Cerebellar cortex (tissue), 1 donor: Measurements from ENCODE around the gene CD177.
"Not testable (repeated sequence)": the region's sequence is repeated elsewhere in the genome, so short reads cannot be mapped to it uniquely, and the experiment has no call there.

Experiments
- DNase-seq: peaks from one replicate; pipeline ENCODE4 v3.0.0-alpha.2; 2015; ENCODE audit warnings: low spot score

The CD177 gene

GRCh38 chr19:43332058-43332922, 21.2 kb upstream of the CD177 start:
- no peak for DNase-seq

- DNase-seq: not testable (repeated sequence)
Observed at GRCh38 chr19:43336508-43336907, 17.0 kb upstream of the CD177 start.

GRCh38 chr19:43337737-43338136, 15.7 kb upstream of the CD177 start:
- DNase-seq: no peak

GRCh38 chr19:43338530-43338929, 15.0 kb upstream of the CD177 start:
- no peak for DNase-seq

- not testable (repeated sequence) for DNase-seq
Observed at GRCh38 chr19:43339243-43339930, 14.1 kb upstream of the CD177 start.

GRCh38 chr19:43340101-43340500, 13.4 kb upstream of the CD177 start:
- DNase-seq: not testable (repeated sequence)

GRCh38 chr19:43341098-43341497, 12.4 kb upstream of the CD177 start:
- DNase-seq: not testable (repeated sequence)

- not testable (repeated sequence) for DNase-seq
Observed at GRCh38 chr19:43342104-43342503, 11.4 kb upstream of the CD177 start.

- DNase-seq: not testable (repeated sequence)
Observed at GRCh38 chr19:43344347-43344925, 9.1 kb upstream of the CD177 start.

GRCh38 chr19:43349813-43350212, 3.7 kb upstream of the CD177 start:
- DNase-seq: not testable (repeated sequence)

- DNase-seq: no peak
Observed at GRCh38 chr19:43351998-43352746, 1.3 kb upstream of the CD177 start.

GRCh38 chr19:43354305-43354627, 780 bp downstream of the CD177 start:
- DNase-seq: peak; percentile 41

GRCh38 chr19:43356749-43357148, 3.3 kb downstream of the CD177 start:
- not testable (repeated sequence) for DNase-seq

- no peak for DNase-seq
Observed at GRCh38 chr19:43362179-43362578, 8.7 kb downstream of the CD177 start.

GRCh38 chr19:43362745-43363144, 9.3 kb downstream of the CD177 start:
- DNase-seq: no peak

GRCh38 chr19:43365677-43366076, 12.2 kb downstream of the CD177 start:
- DNase-seq: not testable (repeated sequence)

GRCh38 chr19:43367822-43368221, 14.3 kb downstream of the CD177 start:
- no peak for DNase-seq

- DNase-seq: peak; percentile 41
Observed at GRCh38 chr19:43368897-43369296, 15.4 kb downstream of the CD177 start.

GRCh38 chr19:43371909-43372308, 18.4 kb downstream of the CD177 start:
- DNase-seq: no peak

- no peak for DNase-seq
Observed at GRCh38 chr19:43372462-43372861, 19.0 kb downstream of the CD177 start.

GRCh38 chr19:43377624-43378023, 24.1 kb downstream of the CD177 start:
- DNase-seq: not testable (repeated sequence)

- no peak for DNase-seq
Observed at GRCh38 chr19:43380008-43380407, 26.5 kb downstream of the CD177 start.
